GM23338 (cell line): ENCODE measurements around the gene COL4A6. TPM values are rescaled to one million over a fixed set of nuclear protein-coding genes. Genes with fewer than 3 reads are reported as not detected.

Experiments
- ATAC-seq: fragments of 200-7000 bp; cut with Tn5 transposase; 3 replicates; pipeline ENCODE4 v1.9.1; 2020
- DNase-seq: peaks from one replicate; pipeline ENCODE4 v3.0.0-alpha.2; 2015; ENCODE audit warnings: low spot score
- H2AFZ ChIP-seq: fragments of 200-600 bp; sonication (generic); 2 replicates; pipeline ENCODE4 v1.8.0; 2016; ENCODE audit warnings: antibody characterized with exemption, mild to moderate bottlenecking, moderate library complexity
- H3F3A ChIP-seq: fragments of 200-600 bp; sonication (generic); replicated peaks from 2 replicates; pipeline ENCODE4 v1.8.0; 2017; ENCODE audit warnings: antibody characterized with exemption, mixed run types, low read depth
- H3K27ac ChIP-seq: fragments of 200-600 bp; sonication (generic); 2 replicates; pipeline ENCODE4 v1.6.1; 2016; ENCODE audit warnings: low read depth
- H3K27me3 ChIP-seq: fragments of 200-600 bp; sonication (generic); 2 replicates; pipeline ENCODE4 v1.8.0; 2016; ENCODE audit warnings: mild to moderate bottlenecking, mixed run types, moderate library complexity; ENCODE audit not compliant: insufficient read depth
- H3K36me3 ChIP-seq: fragments of 200-600 bp; sonication (generic); 2 replicates; pipeline ENCODE4 v1.8.0; 2016; ENCODE audit warnings: mild to moderate bottlenecking; ENCODE audit not compliant: insufficient read depth
- H3K4me1 ChIP-seq: fragments of 200-600 bp; sonication (generic); 2 replicates; pipeline ENCODE4 v1.8.0; 2016; ENCODE audit warnings: mild to moderate bottlenecking, moderate library complexity; ENCODE audit not compliant: insufficient read depth
- H3K4me2 ChIP-seq: fragments of 200-600 bp; sonication (generic); 2 replicates; pipeline ENCODE4 v1.7.1; 2017; ENCODE audit warnings: mixed run types
- H3K4me3 ChIP-seq: fragments of 200-600 bp; sonication (generic); 2 replicates; pipeline ENCODE4 v1.6.1; 2016; ENCODE audit warnings: mixed run types
- H3K79me2 ChIP-seq: fragments of 200-600 bp; sonication (generic); replicated peaks from 2 replicates; pipeline ENCODE4 v1.8.0; 2017; ENCODE audit warnings: mild to moderate bottlenecking; ENCODE audit not compliant: insufficient read depth
- H3K9me2 ChIP-seq: fragments of 200-600 bp; sonication (generic); 2 replicates; pipeline ENCODE4 v1.8.0; 2017; ENCODE audit not compliant: insufficient read depth
- H4K20me1 ChIP-seq: fragments of 200-600 bp; sonication (generic); replicated peaks from 2 replicates; pipeline ENCODE4 v1.8.0; 2017; ENCODE audit warnings: mild to moderate bottlenecking; ENCODE audit not compliant: insufficient read depth
- H3K27ac Mint-ChIP-seq: 2 replicates; pipeline ENCODE4 v1.8.0; 2020; ENCODE audit warnings: inconsistent platforms, mild to moderate bottlenecking, moderate library complexity, mixed read lengths
- H3K27me3 Mint-ChIP-seq: 3 replicates; pipeline ENCODE4 v1.8.0; 2022; ENCODE audit warnings: low read depth, mild to moderate bottlenecking, moderate library complexity, mixed read lengths, inconsistent platforms; ENCODE audit not compliant: insufficient read depth, poor library complexity
- H3K36me3 Mint-ChIP-seq: 3 replicates; pipeline ENCODE4 v1.8.0; 2021; ENCODE audit warnings: low read depth, mild to moderate bottlenecking, inconsistent platforms, moderate library complexity, mixed read lengths
- H3K4me1 Mint-ChIP-seq: 3 replicates; pipeline ENCODE4 v1.8.0; 2020; ENCODE audit warnings: mild to moderate bottlenecking, inconsistent platforms, mixed read lengths
- H3K4me3 Mint-ChIP-seq: 3 replicates; pipeline ENCODE4 v1.8.0; 2021; ENCODE audit warnings: moderate library complexity, mild to moderate bottlenecking, inconsistent platforms, mixed read lengths
- H3K9me3 Mint-ChIP-seq: 3 replicates; pipeline ENCODE4 v1.8.0; 2020; ENCODE audit warnings: moderate library complexity, mild to moderate bottlenecking, inconsistent platforms, mixed read lengths
- EZH2phosphoT487 ChIP-seq: fragments of 200-600 bp; sonication (generic); IDR thresholded peaks from one replicate; pipeline ENCODE4 v1.8.1; 2018; ENCODE audit warnings: antibody characterized with exemption; ENCODE audit not compliant: unreplicated experiment
- REST ChIP-seq: IDR thresholded peaks from one replicate; pipeline ENCODE4 v1.6.1; 2018; ENCODE audit warnings: antibody characterized with exemption; ENCODE audit not compliant: unreplicated experiment
- STAT1 ChIP-seq: IDR thresholded peaks from one replicate; pipeline ENCODE4 v1.6.1; 2016; ENCODE audit warnings: antibody characterized with exemption; ENCODE audit not compliant: unreplicated experiment
- ZNF114 ChIP-seq: fragments of 250-450 bp; sonication (Bioruptor Pico); IDR thresholded peaks from 2 replicates; pipeline ENCODE4 v1.5.0; 2020; ENCODE audit warnings: mild to moderate bottlenecking, moderate library complexity
- ZNF331 ChIP-seq: fragments of 250-450 bp; sonication (Bioruptor Pico); IDR thresholded peaks from 2 replicates; pipeline ENCODE4 v1.5.0; 2020; ENCODE audit warnings: low read depth, mild to moderate bottlenecking, moderate library complexity
- ZNF462 ChIP-seq: fragments of 250-450 bp; sonication (Bioruptor Pico); IDR thresholded peaks from 2 replicates; pipeline ENCODE4 v1.5.0; 2020; ENCODE audit warnings: mild to moderate bottlenecking, moderate library complexity
- polyA plus RNA-seq: library from polyadenylated mRNA; unstranded; fragments of >200 nt; fragmentation: Nextera tagmentation; extraction: Ambion mirVana; gene quantifications from 2 replicates; pipeline ENCODE4 v1.2.1, GENCODE V29; 2016
- total RNA-seq: library from RNA; depleted of rRNA; stranded (reverse); fragments of >200 nt; shearing (Covaris generic); gene quantifications from 2 replicates; pipeline ENCODE4 v1.2.3, GENCODE V29; 2014

The COL4A6 gene
- total and polyA plus RNA-seq, 2 experiments from 2014 or later: 4.1 to 15.2 TPM

DNA sequence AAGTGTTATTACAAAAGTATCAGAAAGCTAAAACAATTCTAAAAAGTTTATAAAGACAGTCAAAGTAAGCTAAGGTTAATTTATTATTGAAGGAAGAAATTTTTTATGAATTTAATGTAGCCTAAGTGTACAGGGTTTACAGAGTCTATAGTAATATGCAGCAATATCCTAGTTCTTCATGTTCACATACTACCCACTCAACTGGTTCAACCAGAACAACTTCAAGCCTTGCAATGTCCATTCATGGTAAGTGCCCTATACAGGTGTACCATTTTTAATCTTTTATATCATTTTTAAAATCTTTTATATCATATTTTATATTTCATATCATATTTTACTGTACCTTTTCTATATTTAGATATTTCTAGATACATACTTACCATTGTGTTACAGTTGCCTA lies 35.8 kb upstream of the COL4A6 start:
- Histone ChIP-seq H3K4me1 (no peaks in the 10 kb centered on the region), H3K9me2 (no peaks in the 10 kb centered on the region), H4K20me1 (no peaks in the 10 kb centered on the region), H3F3A (no peaks in the 10 kb centered on the region), H3K27me3 (no peaks in the 10 kb centered on the region), H2AFZ (no peak overlapping the region), H3K36me3 (no peaks in the 10 kb centered on the region), H3K27ac (no peak overlapping the region), H3K4me2 (no peak overlapping the region), H3K79me2 (peaks cover 37% of the 10 kb centered on the region), H3K4me3 (no peak overlapping the region)
- no peak for DNase-seq
- Mint-ChIP-seq H3K4me1 (no peaks in the 10 kb centered on the region), H3K27ac (no peak overlapping the region), H3K4me3 (no peak overlapping the region), H3K9me3 (peaks cover 11% of the 10 kb centered on the region; the same call in 2 of the 3 replicates), H3K36me3 (peaks cover 26% of the 10 kb centered on the region; the same call in 2 of the 3 replicates), H3K27me3 (peaks cover 3% of the 10 kb centered on the region)
- ATAC-seq: no peak
- TF ChIP-seq ZNF462 (CRISPR knock-in tag) (no peak), STAT1 (no peak), EZH2phosphoT487 (no peak)

DNA sequence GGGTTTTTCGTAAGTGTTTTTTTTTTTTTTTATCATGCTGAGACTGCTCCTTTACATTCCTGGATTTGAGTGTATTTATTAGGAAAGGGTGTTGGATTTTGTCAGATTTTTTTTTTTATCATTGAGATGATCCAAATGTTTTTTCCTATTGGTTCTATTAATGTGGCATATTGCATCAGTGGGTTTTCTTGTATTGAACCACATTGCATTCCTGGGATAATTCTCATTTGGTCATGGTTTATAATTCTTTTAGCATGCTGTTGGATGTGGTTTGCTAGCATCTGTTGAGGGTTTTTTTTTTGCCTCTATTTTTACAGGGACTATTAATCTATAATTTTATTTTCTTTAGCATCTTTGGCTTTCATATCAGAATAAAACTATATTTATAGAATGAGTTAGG lies 30.3 kb upstream of the COL4A6 start:
- no peak overlapping the region for H2AFZ ChIP-seq
- DNase-seq (no peak), ATAC-seq (no peak)
- no peak overlapping the region for H3K4me2 ChIP-seq
- H3K4me3 Mint-ChIP-seq: no peak overlapping the region
- H3K36me3 ChIP-seq: no peaks in the 10 kb centered on the region
- H3K9me2 ChIP-seq: no peaks in the 10 kb centered on the region
- no peaks in the 10 kb centered on the region for H3K27me3 ChIP-seq
- H3K27ac ChIP-seq: no peak overlapping the region
- peaks cover 3% of the 10 kb centered on the region; the same call in 2 of the 3 replicates for H3K4me1 Mint-ChIP-seq
- H3K4me3 ChIP-seq: no peak overlapping the region
- H3K27ac Mint-ChIP-seq: no peak overlapping the region
- H4K20me1 ChIP-seq: no peaks in the 10 kb centered on the region
- no peaks in the 10 kb centered on the region for H3K27me3 Mint-ChIP-seq
- peaks cover 64% of the 10 kb centered on the region for H3K79me2 ChIP-seq
- no peaks in the 10 kb centered on the region for H3F3A ChIP-seq
- H3K4me1 ChIP-seq: 0 out of 2 replicates have a peak, but pooled peaks cover 7% of the 10 kb centered on the region
- peaks cover 11% of the 10 kb centered on the region; the same call in 2 of the 3 replicates for H3K36me3 Mint-ChIP-seq
- peaks cover 11% of the 10 kb centered on the region; the same call in 2 of the 3 replicates for H3K9me3 Mint-ChIP-seq
- TF ChIP-seq REST: no peak
- TF ChIP-seq ZNF331: no peak
- TF ChIP-seq ZNF114 (CRISPR knock-in tag): no peak
